Hepatocyte (in vitro differentiated cells): ENCODE measurements around the gene ATXN7L1. TPM values are rescaled to one million over a fixed set of nuclear protein-coding genes. Genes with fewer than 3 reads are reported as not detected.

Experiments
- DNase-seq: peaks from one replicate; pipeline ENCODE4 v3.0.0-alpha.2; 2016; ENCODE audit warnings: low spot score
- H2AFZ ChIP-seq: fragments of 200-600 bp; sonication (generic); 2 replicates; pipeline ENCODE4 v1.6.0; 2016; ENCODE audit warnings: antibody characterized with exemption, mild to moderate bottlenecking
- H3K27ac ChIP-seq: fragments of 200-600 bp; sonication (generic); 2 replicates; pipeline ENCODE4 v1.5.1; 2016; ENCODE audit warnings: mild to moderate bottlenecking
- H3K27me3 ChIP-seq: fragments of 200-600 bp; sonication (generic); 2 replicates; pipeline ENCODE4 v1.6.1; 2016
- H3K36me3 ChIP-seq: fragments of 200-600 bp; sonication (generic); replicated peaks from 2 replicates; pipeline ENCODE4 v1.5.1; 2016; ENCODE audit warnings: low read depth; ENCODE audit not compliant: insufficient read depth
- H3K4me1 ChIP-seq: fragments of 200-600 bp; sonication (generic); 2 replicates; pipeline ENCODE4 v1.5.1; 2016; ENCODE audit warnings: mild to moderate bottlenecking, moderate library complexity; ENCODE audit not compliant: insufficient read depth
- H3K4me2 ChIP-seq: fragments of 200-600 bp; sonication (generic); 2 replicates; pipeline ENCODE4 v1.6.0; 2016
- H3K4me3 ChIP-seq: fragments of 200-600 bp; sonication (generic); 2 replicates; pipeline ENCODE4 v1.5.1; 2016; ENCODE audit warnings: mild to moderate bottlenecking
- H3K79me2 ChIP-seq: fragments of 200-600 bp; sonication (generic); 2 replicates; pipeline ENCODE4 v1.6.0; 2017; ENCODE audit warnings: mild to moderate bottlenecking
- H3K9me2 ChIP-seq: fragments of 200-600 bp; sonication (generic); replicated peaks from 2 replicates; pipeline ENCODE4 v1.6.0; 2017; ENCODE audit warnings: mild to moderate bottlenecking; ENCODE audit not compliant: insufficient read depth
- H3K9me3 ChIP-seq: fragments of 200-600 bp; sonication (generic); 2 replicates; pipeline ENCODE4 v1.5.1; 2016; ENCODE audit warnings: low read depth, mild to moderate bottlenecking
- H4K20me1 ChIP-seq: fragments of 200-600 bp; sonication (generic); 2 replicates; pipeline ENCODE4 v1.6.0; 2016; ENCODE audit warnings: mild to moderate bottlenecking; ENCODE audit not compliant: insufficient read depth, poor library complexity, severe bottlenecking
- CTCF ChIP-seq: fragments of 200-600 bp; sonication (generic); IDR thresholded peaks from 2 replicates; pipeline ENCODE4 v1.5.1; 2016; ENCODE audit warnings: antibody characterized with exemption, mild to moderate bottlenecking; ENCODE audit not compliant: poor library complexity
- EZH2 ChIP-seq: fragments of 200-600 bp; sonication (generic); IDR thresholded peaks from 2 replicates; pipeline ENCODE4 v1.6.1; 2016; ENCODE audit warnings: antibody characterized with exemption, mild to moderate bottlenecking, borderline replicate concordance
- EZH2phosphoT487 ChIP-seq: fragments of 200-600 bp; sonication (generic); IDR thresholded peaks from one replicate; pipeline ENCODE4 v1.6.1; 2018; ENCODE audit warnings: antibody characterized with exemption, mild to moderate bottlenecking, low read depth, moderate library complexity; ENCODE audit not compliant: unreplicated experiment, severe bottlenecking
- WGBS: methylation state at CpG from one replicate; pipeline ENCODE4 v1.1.6; 2016; ENCODE audit warnings: low lambda C conversion rate; ENCODE audit errors: missing lambda C conversion rate; 5-methylcytosine and 5-hydroxymethylcytosine counted together
- polyA plus RNA-seq: library from polyadenylated mRNA; unstranded; fragments of >200 nt; fragmentation: Nextera tagmentation; extraction: Ambion mirVana; gene quantifications from 2 replicates; pipeline ENCODE4 v1.2.1, GENCODE V29; 2016
- total RNA-seq: library from RNA; depleted of rRNA; stranded (reverse); fragments of >200 nt; gene quantifications from 2 replicates; pipeline ENCODE4 v1.2.3, GENCODE V29; 2014

The ATXN7L1 gene
- total and polyA plus RNA-seq, 2 experiments from 2014 or later = 8.9 to 9.3 TPM

- Histone ChIP-seq H3K4me2 (peak overlapping the region; percentile 88), H3K27me3 (no peaks in the 10 kb centered on the region), H3K4me3 (no peak overlapping the region), H2AFZ (no peak overlapping the region), H4K20me1 (no peaks in the 10 kb centered on the region), H3K79me2 (peaks cover 69% of the 10 kb centered on the region), H3K9me2 (no peaks in the 10 kb centered on the region), H3K27ac (no peak overlapping the region), H3K36me3 (no peaks in the 10 kb centered on the region), H3K4me1 (peaks cover 7% of the 10 kb centered on the region), H3K9me3 (no peaks in the 10 kb centered on the region)
- no peak for TF ChIP-seq EZH2phosphoT487
- no peak for TF ChIP-seq CTCF
- no peak for TF ChIP-seq EZH2
- WGBS = 76% methylated on average over 2 of the region's 2 CpGs
- DNase-seq = no peak
These were observed 2.6 kb upstream of the ATXN7L1 start for GRCh38 chr7:105878746-105879605.

- Histone ChIP-seq H3K4me3 (peak overlapping the region; percentile 2), H3K27me3 (no peaks in the 10 kb centered on the region), H3K79me2 (peaks cover 70% of the 10 kb centered on the region), H3K4me1 (peaks cover 7% of the 10 kb centered on the region), H4K20me1 (no peaks in the 10 kb centered on the region), H2AFZ (peak overlapping the region; percentile 42), H3K9me3 (no peaks in the 10 kb centered on the region), H3K4me2 (peak overlapping the region; percentile 88), H3K27ac (peak overlapping the region; percentile 79), H3K9me2 (no peaks in the 10 kb centered on the region), H3K36me3 (no peaks in the 10 kb centered on the region)
- 38% methylated on average over 10 of the region's 10 CpGs for WGBS
- no peak for DNase-seq
- TF ChIP-seq CTCF = no peak
- no peak for TF ChIP-seq EZH2phosphoT487
- TF ChIP-seq EZH2 = no peak
These were observed 1.3 kb upstream of the ATXN7L1 start for GRCh38 chr7:105877736-105878135.

- Histone ChIP-seq H3K79me2 (peaks cover 68% of the 10 kb centered on the region), H3K27me3 (no peaks in the 10 kb centered on the region), H3K9me3 (no peaks in the 10 kb centered on the region), H3K9me2 (no peaks in the 10 kb centered on the region), H3K4me3 (peak overlapping the region; percentile 57), H3K4me2 (peak overlapping the region; percentile 88), H3K4me1 (peaks cover 7% of the 10 kb centered on the region), H4K20me1 (no peaks in the 10 kb centered on the region), H2AFZ (peak overlapping the region; percentile 42), H3K36me3 (no peaks in the 10 kb centered on the region), H3K27ac (peak overlapping the region; percentile 79)
- peak; percentile 79 for DNase-seq
- 2% methylated on average over 26 of the region's 42 CpGs for WGBS
- TF ChIP-seq CTCF (no peak), EZH2phosphoT487 (no peak), EZH2 (no peak)
These were observed 684 bp upstream of the ATXN7L1 start for GRCh38 chr7:105876964-105877601.
